GF-D8 (cell line): ENCODE measurements around the gene MT1B.

Source experiments
- DNase-seq: peaks from one replicate; lab custom pipeline; 2025; lab: John Stamatoyannopoulos, UW

The MT1B gene

DNA sequence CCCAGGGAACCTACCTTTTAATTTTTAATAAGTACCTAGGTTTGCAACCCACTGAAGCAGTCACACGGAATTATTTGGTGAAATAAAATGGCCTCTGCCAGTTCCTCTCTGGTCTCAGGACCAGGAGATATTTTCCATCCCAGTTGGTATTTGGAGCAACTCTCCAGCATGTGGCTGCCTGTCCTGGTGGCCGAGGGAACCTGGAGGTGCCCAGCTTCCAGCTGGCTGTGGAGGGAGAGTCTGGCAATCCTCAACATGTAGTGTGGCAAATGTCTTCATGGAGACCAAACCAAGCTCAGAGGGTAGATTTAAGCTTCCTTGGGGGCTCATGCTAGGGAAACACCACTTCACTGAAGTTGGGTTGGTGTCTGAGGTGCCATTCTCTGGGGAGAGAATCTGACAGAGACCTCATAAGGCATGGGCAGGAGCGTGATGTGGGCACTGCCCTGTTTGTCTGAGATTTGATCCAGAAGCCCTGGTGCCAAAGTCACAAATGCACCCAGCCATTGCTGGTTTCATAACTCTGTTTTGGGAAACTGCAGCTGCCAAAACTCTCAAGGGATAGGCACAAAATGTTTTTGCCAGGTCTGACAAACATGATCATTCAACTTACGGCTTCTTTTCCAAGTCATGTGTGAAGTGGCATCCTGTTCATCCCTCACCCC lies 33.4 kb downstream of the MT1B start:
- no peak for DNase-seq

DNA sequence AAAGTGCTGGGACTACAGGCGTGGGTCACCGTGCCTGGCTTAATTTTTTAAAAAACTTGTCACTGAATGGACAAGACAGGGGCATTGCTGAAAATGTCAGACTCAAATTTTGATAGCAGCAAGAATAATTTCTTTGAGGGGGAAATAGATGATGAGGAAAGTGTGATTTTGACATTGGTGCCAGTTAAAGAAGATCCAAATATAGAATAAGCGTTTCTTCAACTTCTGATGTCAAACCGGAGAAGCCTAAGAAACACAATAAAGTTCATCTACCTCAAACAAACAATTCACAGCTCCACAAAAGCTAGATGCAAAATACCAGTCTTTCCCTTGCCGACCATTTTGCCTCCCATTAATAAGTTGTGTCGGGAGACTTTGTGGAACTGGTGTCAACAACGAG lies 35.1 kb downstream of the MT1B start:
- DNase-seq, result no peak

DNA sequence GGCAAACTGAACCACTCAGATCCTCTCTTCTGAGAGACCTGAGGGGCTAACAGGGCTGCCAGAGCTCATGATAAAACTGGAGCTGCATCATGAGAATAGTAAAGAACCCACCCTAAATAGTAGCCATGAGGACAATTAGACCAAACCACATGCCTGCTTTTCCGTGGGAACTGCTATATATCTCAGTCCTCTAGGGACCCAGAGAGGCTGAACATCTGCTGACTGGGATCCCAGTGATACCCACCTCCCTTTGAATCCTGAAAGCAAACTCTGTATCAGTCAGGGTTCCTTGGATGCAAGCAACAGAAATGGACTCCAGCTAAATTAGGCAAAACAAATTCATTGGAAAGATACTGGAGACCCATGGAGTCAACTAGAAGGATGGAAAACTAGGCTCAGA lies 37.1 kb downstream of the MT1B start:
- no peak for DNase-seq

DNA sequence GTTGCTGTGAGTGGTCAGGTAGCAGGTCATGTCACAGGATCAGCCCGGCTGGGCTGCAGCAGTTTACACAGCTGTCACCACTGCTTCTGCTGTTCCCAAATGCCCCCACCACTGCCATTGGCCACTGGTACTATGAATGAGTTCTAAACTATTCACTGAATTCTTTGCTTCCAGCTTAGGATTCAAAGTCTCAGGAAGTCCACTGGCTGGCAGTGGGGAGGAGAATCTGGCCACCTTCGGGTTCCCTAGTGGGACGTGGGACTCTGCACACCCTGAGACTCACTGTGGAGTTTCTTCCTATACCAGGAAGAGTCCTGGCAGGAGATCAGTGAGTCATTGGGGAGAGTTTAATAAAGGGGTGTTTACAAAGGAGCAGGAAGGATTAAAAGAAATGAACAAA lies 37.5 kb downstream of the MT1B start:
- no peak for DNase-seq

DNA sequence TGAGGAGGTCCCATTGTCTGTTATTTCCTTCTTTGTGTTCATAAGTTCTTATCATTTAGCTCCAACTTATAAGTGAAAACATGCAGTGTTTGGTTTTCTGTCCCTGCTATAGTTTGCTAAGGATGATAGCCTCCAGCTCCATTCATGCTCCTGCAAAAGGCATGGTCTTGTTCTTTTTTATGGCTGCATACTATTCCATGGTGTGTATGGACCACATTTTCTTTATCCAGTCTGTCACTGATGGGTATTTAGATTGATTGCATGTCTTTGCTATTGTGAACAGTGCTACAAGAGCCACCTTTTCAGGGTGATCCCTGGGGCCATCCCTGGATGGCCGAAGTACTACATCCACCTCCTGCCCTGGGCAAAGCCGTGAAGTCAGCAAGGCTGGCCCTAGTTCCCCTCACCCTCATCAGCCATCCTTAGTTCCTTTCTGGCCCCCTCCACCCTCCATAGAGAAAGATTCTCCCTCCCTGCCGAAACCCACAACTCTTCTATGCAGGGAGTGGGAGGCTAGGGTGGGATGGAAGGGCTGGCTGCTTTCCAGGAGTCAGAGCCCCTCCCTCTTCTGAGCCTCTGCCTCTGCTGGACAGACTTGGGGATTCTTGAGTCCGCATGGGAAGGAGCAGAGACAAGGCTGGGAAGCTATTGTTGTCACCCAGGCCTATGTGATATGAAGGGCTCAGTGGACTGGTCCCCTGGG lies 38.9 kb downstream of the MT1B start:
- no peak for DNase-seq

DNA sequence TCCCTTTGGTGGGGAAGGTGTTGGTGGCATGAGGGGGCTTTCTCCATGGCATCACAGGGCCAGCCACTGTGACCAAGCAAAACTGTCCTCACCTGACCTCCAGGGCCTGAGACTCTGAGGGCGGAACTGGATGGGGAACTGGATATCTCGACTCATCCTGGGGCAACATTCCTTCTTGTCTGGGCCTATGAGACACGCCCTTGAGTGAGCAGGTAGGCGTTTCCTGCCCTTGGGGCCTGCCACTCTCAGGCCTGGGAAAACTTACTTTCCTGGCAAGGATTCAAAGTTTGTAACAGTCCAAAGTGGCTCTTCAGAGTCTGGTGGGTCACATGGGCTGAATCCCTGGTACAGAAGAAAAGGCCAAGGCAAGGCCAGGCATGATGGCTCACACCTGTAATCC lies 40.2 kb downstream of the MT1B start:
- no peak for DNase-seq

DNA sequence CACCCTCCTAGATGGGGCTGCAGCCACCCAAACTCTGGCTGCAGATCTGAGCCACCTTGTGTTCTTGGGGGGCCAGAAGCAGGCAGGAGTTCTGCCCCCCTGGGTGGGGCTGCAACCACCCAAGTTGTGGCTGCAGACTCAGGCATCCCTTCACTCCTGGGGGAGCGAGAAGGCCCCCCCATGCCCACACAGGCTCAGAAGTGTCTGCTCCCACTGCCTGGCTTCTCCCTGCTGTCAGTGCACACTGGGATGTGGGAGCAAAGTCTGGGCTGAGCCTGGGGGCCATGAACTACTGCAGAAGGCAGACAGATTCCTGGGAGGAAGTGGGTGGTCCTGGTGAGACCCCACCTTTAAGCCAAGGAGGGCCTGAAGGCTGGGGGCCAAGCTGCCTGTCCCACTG lies 43.6 kb downstream of the MT1B start:
- DNase-seq, result no peak

DNA sequence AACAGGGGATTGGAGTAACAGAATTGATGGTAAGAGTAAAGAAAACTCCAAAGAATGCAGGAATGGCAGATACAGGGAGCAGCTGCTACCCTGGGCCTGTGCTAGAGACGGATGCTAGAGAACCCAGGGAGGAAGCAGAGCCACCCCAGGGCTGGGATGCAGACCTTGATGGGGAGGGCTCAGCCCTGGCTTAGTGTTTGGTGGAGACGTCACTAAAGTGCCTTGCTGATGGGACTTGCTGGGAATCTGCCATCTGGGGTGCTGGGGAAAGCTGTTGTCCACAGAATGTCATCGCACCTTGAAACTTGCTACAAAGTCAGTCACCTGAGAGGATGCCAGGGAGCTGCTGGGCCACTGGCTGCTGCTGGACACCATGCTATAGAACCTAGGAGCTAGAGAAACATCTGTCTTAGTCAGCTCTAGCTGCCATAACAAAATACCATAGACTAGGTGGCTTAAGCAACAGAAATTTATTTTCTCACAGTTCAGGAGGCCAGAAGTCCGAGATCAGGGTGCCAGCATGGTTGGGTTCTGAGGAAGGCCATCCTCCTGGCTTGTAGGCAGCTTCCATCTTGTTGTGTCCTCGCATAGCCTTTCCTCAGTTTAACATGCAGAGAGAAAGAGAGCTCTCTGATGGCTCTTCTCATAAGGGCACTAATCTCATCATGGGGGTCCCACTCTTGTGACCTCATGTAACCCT lies 45.9 kb downstream of the MT1B start:
- DNase-seq, result no peak

DNA sequence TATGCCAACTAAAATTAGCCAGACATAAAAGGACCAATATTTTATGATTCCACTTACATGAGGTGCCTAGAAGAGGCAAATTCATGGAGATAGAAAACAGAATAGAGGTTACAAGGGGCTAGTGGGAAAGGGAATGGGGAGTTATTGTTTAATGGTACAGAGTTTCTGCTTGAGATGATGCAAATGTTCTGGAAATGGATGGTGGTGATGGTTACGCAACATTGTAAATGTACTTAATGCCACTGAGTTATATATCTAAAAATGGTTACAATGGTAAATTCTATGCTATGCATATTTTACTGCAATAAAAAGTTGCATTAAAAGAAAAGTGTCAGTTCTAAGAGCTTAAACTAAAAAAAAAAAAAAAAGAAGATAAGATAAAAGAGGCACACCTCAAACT lies 48.5 kb downstream of the MT1B start:
- DNase-seq, result no peak

DNA sequence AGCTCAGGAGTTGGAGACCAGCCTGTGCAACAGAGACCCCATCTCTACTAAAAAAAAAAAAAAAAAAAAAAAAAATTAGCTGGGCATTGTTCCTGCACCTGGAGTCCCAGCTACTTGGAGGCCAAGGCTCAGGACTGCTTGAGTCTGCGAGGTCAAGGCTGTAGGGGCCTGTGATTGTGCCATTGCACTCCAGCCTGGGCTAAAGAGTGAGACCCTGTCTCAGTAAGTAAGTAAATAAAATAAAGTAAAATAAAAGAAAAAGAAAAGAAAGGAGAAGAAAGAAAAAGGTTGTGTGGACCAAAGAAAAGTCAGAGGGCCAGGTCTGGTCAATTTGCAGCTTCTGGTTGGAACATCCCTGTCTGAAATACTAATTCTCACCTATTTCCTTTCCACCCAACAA lies 48.9 kb downstream of the MT1B start:
- DNase-seq, result no peak

DNA sequence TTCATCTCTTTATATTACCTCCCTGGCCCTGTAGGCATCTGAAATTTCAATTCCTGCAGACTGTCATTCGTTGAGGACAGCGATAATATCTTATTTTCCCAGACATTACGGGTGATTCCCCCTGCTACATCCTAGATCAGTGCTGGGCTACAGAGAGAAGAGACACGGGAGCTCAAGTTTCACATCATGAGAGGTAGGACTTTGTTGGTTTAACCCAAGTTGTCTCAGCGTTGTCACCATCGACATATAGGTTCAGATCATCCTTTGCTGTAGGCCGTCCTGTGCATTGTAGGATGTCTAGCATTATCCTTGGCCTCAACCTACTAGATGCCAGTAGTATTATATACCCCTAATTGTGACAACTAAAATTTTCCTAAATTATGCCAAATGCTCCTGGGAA lies 49.8 kb downstream of the MT1B start:
- no peak for DNase-seq
